ENCODE measurements around the gene RAB3B.
"Not testable (repeated sequence)": the region's sequence is repeated elsewhere in the genome, so short reads cannot be mapped to it uniquely, and the experiment has no call there.

Gene RAB3B

DNA sequence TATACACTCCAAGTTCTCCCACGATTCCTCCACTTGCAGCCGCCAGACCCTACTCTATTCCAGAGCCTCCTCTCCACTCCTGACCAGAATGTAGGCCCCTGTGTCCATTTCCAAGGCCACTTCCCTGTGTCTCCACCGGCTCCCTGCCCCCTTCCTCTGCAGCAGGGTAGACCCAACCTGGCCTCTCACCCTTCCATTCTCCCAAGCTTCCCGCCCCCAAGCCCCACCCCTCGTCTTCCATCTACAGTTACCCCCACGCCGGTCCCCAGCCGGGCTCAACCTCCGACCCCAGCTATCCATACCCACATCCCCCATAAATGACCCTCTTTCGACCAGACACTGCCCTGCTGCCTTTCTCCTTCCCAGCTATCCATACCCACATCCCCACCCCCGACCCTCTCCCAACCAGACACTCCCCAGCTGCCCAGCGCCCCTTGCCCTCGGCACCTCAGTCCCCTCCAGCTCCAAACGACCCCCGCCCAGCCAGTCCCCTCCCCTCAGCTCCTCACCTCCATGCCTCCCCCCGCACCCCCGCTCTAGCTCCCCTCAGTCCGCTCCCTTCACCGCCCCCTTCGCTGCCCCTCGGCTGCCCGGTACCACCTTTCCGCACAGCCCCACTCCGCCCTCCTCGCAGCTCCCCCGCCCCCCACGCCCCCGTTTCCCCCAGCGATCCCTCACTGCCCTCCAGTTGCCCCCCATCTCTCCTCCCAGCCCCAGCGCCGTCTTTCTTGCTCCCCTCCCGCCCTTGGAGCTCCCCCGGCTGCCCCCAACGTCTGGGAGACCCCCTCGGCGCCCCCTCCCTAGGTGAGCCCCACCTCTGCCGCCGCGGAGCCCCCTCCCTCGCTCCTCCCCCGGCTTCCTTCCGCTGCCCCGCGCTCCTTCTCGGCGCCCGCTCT, 670 bp downstream of the RAB3B start:
- DNase-seq (ENCODE audit: low read depth), result no peak

DNA sequence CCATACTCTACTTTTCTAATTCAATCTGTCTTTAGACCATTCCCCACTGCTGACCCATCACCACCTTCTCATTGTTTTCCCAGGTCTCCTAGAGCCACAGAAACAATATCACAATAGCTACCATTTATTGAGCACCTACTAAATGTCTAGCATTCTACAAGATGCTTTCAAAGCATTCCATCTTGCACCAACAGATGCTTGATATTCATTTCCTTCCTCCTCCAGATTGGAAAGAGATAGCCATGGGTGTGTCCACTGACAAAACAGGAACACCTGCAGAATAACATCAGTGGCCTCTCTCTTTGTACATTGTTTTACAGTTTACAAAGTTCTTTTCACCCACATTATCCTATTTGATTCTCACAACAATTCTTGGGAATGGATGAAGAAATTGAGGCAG, 2.2 kb downstream of the RAB3B start:
- no peak for DNase-seq (ENCODE audit: low read depth)

- DNase-seq (ENCODE audit: low read depth), result no peak
Observed at GRCh38 chr1:51986718-51987117, 3.8 kb downstream of the RAB3B start.

- DNase-seq (ENCODE audit: low read depth), result no peak
Observed at GRCh38 chr1:51982161-51982560, 8.3 kb downstream of the RAB3B start.

GRCh38 chr1:51981555-51981954, 8.9 kb downstream of the RAB3B start:
- DNase-seq (ENCODE audit: low read depth), result peak; percentile 3

DNA sequence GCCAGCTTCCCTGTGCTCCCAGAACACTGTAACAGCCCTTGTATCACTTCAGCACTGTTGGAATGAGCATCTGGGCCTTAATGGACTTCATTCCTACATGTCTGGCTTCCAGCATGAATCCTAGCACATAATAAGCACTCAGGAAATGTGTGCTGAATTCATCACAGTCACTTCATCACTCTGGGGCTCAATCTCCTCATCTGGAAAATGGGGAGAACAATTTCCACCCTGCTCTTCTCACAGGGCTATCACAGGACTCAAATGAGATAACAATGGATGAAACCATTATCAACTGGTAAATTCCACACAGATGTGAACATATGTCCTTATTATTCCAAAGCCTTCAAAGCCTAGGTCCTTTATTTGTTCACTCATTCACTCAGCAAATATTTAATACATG, 12.4 kb downstream of the RAB3B start:
- no peak for DNase-seq (ENCODE audit: low read depth)

- DNase-seq (ENCODE audit: low read depth), result no peak
Observed at GRCh38 chr1:51976846-51977602, 13.5 kb downstream of the RAB3B start.

- DNase-seq (ENCODE audit: low read depth), result peak; percentile 14
Observed at GRCh38 chr1:51973587-51974474, 16.7 kb downstream of the RAB3B start.

DNA sequence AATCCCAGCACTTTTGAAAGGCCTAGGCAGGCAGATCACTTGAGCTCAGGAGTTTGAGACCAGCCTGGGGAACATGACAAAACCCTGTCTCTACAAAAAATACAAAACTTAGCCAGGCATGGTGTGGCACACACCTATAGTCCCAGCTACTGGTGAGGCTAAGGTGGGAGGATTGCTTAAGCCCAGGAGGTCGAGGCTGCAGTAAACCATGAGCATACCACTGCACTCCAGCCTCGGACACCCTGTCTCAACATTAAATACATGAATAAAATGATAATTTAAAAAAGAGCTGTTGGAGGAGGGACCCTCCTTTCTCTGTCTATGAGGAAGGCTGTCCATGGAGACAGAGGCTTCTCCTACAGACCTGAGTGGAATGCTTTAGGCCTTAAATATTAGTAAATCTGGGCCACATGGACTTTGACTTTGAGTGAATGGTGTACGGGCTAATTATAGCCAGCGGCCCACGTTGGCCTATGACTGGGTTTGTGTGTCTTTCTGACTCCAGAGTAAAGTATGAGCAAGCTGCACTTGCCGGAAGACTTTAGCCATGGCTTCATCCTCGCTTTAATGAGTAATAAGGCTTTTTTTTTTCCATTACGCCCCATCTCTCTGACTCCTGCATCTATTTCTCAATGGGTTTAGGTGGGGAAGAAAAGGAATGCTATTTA, 21.3 kb downstream of the RAB3B start:
- peak; percentile 98 for DNase-seq (ENCODE audit: low read depth)

DNA sequence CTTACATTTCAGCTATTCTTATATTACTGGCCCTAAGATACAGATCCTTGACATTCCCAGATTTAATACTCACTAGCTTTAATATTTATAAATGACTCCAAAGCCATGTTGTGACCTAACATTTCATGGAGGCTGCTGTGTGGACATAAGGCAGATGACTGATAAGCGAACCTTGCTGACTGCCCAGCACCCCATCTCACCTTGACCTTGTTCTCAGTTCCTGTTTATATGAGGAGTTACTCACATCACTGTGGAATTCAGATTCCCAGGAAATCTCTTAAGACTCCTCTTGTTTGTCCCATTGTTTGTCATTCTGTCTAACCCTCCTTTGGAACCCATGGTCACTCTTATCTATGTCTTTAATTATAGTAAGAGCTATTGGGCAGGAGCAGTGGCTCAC, 21.9 kb downstream of the RAB3B start:
- DNase-seq (ENCODE audit: low read depth), result peak; percentile 29

GRCh38 chr1:51967213-51967791, 23.2 kb downstream of the RAB3B start:
- not testable (repeated sequence) for DNase-seq (ENCODE audit: low read depth)

- no peak for DNase-seq (ENCODE audit: low read depth)
Observed at GRCh38 chr1:51966559-51966958, 23.9 kb downstream of the RAB3B start.

DNA sequence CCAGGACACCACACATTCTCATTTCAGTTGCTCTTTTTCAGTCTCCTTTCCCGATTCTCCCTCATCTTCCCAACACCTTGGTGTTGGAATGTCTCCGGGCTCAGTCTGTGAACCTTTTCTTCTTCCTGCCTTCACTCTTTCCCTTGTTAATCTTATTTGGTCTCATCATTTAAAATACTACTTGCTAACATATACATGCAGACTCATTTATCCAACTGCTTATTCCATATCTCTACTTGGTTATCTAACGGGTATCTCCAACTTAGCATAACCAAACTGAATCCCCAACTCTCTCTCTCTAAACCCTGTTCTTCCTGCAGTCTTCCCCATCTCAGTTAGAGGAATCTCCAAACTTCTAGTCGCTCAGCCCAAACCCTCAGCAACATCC, 26.2 kb downstream of the RAB3B start:
- DNase-seq (ENCODE audit: low read depth), result no peak

GRCh38 chr1:51963592-51964308, 26.8 kb downstream of the RAB3B start:
- DNase-seq (ENCODE audit: low read depth), result no peak

- DNase-seq (ENCODE audit: low read depth), result no peak
Observed at GRCh38 chr1:51962486-51963356, 27.8 kb downstream of the RAB3B start.

GRCh38 chr1:51961954-51962353, 28.5 kb downstream of the RAB3B start:
- DNase-seq (ENCODE audit: low read depth), result no peak

DNA sequence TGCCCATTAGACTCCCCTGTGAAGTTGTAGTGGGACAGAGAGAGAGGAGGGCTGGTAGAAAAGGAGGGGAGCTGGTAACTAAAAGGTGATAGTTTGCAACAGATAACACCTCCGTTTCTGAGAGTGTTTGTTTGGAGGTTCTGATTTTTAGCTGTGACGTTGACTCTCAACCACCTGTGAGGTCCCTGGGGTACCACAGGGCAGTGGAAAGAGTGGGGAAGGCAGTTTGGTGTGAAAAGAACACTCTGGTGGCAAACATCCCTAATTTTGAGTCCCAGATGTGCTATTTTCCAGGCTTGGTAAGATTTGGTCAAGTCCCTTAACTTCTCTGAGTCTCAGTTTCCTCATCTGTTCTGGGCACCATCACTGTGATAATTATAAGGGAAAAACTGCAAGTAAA, 29.3 kb downstream of the RAB3B start:
- no peak for DNase-seq (ENCODE audit: low read depth)

- peak; percentile 78 for DNase-seq (ENCODE audit: low read depth)
Observed at GRCh38 chr1:51960262-51960661, 30.2 kb downstream of the RAB3B start.

GRCh38 chr1:51958824-51959223, 31.7 kb downstream of the RAB3B start:
- DNase-seq (ENCODE audit: low read depth), result no peak

DNA sequence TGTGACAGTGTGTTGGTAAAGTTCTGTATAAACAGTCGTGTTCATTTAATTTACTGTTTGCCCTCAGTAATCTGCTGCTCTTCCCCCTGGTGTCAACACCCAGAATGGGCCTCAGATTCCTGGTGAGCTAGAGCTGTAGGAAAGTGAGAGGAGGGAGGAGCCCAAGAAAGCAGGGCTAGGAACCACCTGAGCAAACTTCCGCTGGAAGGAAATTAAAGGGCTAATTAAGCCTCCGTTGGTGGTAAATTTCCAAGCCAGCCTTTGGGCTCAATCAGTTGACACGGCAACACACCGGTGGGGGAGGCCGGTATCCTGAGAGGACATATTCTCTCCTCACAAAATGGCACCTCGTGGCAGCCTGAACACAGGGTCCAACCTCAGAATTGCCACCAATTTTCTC, 32.9 kb downstream of the RAB3B start:
- no peak for DNase-seq (ENCODE audit: low read depth)
